ENCODE measurements around the gene HTR5A. TPM values are rescaled to one million over a fixed set of nuclear protein-coding genes. Genes with fewer than 3 reads are reported as not detected.
"Not testable (repeated sequence)": the region's sequence is repeated elsewhere in the genome, so short reads cannot be mapped to it uniquely, and the experiment has no call there.

HTR5A gene
- total RNA-seq, result not detected in 2 replicates

DNA sequence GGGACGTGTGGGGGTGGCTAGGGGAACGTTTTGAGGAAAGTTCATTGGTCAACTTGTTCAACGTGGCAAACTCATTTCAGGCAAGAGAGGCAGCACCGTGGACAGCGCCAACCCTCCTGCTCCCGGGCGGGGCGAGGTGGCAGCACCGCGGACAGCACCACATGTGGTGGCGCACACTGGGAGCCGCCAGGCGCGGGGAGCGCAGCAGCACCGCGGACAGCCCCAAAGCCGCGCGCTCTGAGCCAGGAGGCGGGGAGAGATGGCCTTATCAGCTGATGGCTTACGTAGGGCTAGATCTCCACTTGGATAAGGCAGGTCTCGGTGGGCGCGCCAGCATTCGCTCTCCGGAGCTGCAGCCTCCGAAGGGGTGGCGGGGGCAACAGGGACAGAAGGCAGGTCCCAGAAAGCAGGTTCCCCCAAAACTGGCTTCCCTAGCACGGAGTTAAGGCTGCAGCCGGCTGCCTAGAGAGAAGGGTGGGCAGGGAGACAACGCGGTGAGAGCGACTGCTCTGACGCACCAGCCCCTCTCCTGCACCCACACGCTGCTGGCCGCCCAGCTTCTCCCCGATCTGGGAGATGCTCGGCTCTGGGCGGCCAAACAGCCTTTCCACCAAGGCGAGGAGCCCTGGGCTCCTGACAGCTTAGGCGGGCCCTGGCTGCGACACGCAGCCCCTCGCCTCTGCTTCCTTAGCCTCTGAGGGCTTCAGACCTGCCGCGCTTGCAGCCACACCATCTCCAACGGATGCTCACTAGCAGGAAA lies at the start of gene HTR5A:
TSS of gene HTR5A (plus strand) at position 333 of the 760 bp plus-strand sequence. CDS start 576 bp downstream, outside the sequence.
- DNase-seq, result peak; percentile 93

DNA sequence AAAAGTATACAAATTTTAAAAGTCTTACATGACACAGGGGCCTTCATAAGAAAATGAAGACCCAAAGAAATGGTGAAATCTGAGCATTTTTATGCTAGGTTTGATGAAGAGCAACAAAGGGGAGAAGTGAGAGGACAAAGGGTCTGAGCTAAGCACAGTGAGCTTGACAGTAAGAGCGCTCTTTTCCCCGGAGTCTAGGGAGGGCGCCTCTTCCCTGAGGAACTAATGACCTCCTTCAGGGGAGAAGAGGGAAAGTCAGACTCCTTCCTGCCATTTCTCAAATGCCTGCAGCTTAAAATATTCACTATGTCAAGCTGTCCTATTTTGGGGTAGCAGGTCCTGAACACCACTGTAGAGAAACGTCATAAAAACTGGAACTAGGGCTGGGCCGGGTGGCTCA lies 49.1 kb upstream of the HTR5A start:
- DNase-seq, result no peak

DNA sequence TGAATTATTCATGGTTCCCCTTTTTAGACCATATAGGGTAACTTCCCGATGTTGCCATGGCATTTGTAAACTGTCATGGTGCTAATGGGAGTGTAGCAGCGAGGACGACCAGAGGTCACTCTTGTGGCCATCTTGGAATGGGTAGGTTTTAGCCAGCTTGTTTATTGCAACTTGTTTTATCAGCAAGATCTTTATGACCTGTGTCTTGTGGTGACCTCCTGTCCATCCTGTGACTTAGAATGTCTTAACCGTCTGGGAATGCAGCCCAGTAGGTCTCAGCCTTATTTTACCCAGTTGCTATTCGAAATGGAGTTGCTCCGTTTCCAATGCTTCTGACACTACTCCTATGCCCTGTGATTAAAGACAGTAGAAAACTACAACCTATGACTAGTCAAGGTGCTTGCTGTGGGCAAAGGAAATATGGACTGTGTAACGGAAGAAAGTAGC lies 48.4 kb upstream of the HTR5A start:
- no peak for DNase-seq

DNA sequence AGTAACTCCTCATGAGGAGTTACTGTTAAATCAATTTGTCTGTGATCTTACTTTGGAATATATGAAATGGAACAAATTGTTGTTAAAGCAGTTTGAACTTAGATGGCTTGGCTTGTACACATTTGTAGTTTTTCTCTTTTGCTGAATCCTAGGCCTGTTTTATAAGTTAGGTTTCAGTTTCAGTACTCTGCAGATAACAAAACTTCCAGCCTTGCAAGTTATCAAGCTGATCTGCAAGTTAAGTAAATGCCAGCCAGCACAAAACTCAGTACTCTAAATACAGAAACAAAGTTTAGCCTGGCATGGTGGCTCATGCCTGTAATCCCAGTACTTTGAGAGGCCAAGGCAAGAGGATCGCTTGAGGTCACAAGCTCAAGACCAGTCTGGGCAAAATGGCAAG lies 42.2 kb upstream of the HTR5A start:
- no peak for DNase-seq

DNA sequence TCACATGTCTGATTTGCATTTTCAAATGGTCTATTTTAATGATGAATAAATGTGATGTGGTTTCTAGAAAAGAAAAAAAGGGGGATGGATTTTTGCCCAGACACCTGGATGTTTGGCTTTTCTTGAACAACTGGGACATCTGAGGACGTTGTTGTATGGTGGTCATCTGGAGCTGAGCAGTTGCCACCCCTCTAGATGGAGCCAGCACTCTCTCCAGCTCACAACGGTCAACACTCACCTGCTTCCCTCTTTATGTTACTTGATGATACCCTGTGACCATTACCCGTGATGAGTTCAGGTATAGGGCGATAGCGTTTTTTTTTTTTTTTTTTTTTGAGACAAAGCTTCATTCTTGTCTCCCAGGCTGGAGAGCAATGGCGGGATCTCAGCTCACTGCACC lies 37.1 kb upstream of the HTR5A start:
- no peak for DNase-seq

DNA sequence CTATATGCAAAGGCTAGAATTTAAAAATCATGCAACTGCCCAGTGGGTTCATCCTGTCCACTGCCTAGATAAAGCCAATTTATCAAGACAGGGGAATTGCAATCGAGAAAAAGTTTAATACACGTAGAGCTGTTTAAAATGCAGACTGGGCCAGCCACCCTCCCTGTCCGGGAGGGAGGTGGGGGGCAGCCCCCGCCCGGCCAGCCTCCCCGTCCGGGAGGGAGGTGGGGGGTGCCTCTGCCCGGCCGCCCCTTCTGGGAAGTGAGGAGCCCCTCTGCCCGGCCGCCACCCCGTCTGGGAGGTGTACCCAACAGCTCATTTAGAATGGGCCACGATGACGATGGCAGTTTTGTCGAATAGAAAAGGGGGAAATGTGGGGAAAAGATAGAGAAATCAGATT lies 35.6 kb upstream of the HTR5A start:
- not testable (repeated sequence) for DNase-seq

DNA sequence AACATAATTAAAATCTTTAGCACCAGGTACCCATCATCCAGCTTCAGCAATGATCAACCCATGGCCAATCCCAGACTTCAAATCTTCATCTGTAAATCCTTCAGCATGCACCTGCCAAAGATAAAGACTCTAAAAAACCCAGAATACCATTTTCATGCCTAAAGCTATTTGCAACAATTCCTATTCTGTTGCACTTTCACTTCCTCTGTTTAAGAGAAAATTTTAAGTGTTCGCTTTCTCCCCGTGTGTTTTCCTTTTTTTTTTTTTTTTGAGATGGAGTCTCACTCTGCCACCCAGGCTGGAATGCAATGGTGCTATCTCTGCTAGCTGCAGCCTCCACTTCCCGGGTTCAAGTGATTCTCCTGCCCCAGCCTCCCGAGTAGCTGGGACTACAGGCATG lies 31.8 kb upstream of the HTR5A start:
- no peak for DNase-seq

DNA sequence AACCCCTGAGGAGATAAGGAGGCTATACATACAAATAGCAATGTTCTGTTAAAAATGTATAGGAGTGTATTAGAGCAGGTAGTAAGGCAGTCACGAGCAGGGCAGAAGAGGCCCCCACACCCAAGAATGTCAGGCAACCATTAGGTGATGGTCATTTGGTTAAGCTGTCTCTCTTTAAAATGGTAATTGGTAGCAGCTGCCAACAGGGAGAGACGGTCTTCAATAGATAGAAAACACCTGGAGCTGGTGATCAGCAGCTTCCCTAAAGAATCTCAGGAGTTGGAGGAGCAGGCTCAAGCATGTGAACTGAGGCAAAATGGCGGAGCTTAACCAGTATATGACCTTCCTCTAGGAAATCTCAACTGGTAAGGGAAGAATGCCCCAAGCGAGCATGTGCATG lies 26.4 kb upstream of the HTR5A start:
- DNase-seq, result no peak

DNA sequence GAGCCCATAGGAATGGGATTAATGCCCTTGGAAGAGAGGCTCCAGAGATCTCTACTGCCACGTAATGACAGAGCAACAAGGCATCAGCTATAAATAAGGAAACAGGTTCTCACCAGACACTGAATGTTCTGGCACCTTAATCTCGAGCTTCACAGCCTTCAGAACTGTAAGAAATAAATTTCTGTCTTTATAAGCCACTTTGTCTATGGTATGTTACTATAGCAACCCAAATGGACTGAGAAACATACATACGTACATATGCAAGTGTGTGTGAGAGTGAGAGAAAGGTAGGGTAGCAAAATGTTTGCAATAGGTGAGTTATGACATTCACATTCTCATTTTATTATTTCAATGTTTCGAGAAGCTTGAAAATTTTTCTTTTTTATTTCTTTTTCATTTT lies 22.1 kb upstream of the HTR5A start:
- no peak for DNase-seq

DNA sequence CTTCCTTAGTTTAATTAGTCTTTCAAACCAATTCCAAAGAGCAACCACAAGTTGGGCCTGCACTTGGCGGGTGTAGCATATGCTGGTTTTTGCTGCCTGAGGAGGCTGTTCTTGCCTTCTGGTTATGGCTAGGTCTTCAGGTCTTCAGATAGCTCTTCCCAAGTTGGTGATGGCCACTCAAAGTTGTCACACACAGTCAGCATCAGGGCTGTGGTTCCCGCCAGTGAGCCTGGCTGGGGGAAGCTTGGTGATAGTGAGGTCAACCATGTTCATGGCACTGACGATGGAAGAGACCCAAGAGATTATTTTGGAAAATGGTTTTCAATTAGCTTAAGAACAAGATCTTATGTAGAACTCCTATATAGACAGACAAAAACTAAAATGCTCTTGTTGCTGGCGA lies 18.8 kb upstream of the HTR5A start:
- DNase-seq, result no peak

DNA sequence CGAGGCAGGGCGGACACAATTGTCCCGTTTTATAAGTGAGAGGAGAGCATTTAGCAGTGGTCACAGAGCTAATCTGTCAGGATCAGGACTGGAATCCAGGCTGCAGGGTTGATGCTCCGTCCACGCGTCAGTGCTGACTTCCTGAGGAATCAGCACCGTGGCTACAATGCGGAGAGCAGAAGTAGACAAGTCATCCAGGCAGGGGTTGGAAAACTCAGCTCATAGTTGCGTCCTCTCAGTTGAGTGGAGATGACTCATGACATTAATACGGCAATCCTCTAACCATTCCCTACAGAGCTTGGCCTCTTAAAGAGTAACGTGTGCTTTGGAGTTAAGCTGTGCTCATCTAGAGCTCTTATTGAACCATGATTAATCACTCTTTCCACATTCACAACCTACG lies 17.1 kb upstream of the HTR5A start:
- DNase-seq, result no peak

DNA sequence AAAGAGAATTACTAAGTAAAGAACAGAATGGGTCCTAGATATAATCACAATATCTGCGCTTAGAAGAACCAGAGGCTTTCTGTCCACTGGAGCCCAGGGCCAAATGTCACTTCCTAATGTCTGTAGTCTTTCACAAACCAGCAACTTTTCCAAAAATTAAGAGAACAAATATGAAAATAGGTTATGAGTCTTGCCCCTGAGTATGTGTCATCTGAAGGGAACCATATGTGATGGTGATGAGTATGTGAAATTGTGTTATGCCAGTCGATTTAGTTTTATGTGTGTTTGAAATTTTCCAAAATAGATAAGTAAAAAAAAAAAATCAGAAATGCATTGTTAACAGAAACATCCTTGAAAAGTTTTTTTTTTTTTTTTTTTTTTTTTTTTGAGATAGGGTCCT lies 15.4 kb upstream of the HTR5A start:
- DNase-seq, result no peak

DNA sequence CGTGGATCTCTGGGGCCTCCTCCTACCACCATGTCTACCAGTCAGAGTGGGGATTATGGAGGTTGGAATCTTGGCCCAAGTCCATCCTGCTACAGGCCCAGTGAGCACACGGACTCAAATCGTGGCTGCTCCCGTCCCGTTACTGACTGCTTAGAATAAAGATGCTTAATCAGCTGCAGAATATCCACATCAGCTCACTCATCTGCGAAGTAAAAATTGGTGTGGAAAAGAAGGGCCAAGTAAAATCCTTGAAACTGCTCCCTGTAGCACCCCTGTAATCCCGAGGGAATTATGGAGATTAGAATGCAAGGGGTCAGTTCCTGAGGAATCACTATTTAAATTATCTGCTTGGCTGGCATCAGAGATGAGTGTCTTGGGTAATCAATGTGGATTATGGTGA lies 13.0 kb upstream of the HTR5A start:
- DNase-seq, result no peak

DNA sequence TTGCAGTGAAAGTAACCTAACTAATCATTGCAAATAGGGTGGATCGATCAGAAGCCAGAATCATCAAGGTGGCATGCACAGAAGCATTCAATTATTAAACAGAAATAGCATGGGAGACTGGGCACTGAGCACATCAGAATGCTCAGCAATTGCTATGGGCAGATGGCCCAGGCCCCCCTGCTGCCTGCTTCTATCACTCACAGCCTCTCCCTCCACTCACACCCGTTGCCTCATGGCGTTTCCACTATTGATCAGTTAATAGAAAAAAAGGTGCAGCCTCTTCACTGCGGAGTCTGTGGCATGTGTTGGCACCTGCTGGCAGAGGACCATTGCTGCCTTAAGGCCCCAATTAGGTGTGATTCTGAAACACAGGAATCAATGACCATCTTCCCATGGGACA lies 11.2 kb upstream of the HTR5A start:
- no peak for DNase-seq

DNA sequence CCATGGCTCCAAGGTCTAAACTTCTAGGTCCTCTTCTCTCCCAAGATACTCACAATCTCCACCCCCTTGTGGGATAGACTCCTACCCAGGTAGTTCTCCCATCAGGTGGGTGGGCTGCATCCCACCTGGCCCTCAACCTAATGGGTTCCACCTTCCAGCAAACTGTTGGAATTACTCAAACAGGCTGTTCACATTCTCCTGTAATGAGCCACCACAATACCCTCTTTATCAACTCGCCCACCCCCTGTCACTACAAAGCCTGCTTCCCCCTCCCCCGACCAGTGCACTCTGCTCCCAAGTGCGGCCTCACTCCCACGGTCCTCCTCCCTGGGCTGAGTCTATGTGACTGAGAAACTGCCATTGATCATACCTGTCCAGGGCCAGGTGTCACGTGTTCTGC lies 10.4 kb upstream of the HTR5A start:
- no peak for DNase-seq

DNA sequence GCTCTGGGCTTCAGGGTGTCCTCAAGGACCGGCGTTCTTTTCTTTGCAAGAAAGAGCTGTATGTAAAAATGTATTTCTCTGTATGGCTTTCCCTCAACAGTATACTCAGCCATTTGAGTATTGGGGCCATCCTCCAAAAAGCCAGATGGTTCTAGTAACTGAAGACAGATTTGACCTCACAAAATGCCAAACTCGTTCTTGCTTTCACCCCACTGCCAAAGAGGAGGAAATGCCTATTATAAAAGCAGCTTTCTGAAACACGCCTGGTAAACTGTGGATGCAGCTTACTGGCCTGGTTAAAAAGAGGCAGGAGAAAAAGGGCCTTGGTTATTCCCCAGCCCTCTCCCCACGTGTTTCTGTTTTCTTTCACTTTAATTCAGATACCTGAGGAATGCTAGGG lies 7.7 kb upstream of the HTR5A start:
- no peak for DNase-seq

DNA sequence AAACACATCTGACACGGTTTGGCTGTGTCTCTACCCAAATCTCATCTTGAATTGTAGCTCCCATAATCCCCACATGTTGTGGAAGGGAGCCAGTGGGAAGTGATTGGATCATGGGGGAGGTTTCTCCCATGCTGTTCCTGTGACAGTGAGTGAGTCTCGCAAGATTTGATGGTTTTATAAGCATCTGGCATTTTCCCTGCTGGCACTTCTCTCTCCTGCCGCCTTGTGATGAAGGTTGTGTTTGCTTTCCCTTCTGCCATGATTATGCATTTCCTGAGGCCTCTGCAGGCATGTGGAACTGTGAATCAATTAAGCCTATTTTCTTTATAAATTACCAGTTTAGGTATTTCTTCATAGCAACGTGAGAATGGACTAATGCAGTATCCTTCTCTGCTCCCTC lies 5.9 kb upstream of the HTR5A start:
- no peak for DNase-seq

DNA sequence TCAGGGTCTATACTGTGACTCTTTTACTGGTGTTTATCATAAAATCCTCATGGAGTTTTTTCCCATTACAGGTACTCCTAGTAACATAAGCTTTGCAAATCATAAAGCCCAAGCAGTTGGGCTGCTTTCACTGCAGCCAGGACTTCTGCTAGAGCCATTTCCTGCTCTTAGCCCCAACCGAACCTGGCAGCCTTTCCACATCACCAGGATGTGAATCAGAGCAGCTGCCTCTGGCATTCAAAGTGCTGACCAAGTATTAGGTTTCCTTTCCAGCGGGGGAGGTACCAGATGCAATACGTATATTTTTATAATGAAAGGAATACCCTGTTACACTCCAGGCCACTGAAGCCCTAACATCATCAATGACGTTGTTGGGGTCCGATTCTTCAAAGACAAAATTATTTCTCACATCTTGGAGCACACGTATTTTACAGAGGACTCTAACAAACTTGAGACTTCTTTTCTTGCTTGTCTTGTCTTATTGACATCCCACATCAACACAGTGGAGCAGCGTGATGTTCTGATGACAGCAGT lies 3.6 kb upstream of the HTR5A start:
- peak; percentile 79 for DNase-seq

DNA sequence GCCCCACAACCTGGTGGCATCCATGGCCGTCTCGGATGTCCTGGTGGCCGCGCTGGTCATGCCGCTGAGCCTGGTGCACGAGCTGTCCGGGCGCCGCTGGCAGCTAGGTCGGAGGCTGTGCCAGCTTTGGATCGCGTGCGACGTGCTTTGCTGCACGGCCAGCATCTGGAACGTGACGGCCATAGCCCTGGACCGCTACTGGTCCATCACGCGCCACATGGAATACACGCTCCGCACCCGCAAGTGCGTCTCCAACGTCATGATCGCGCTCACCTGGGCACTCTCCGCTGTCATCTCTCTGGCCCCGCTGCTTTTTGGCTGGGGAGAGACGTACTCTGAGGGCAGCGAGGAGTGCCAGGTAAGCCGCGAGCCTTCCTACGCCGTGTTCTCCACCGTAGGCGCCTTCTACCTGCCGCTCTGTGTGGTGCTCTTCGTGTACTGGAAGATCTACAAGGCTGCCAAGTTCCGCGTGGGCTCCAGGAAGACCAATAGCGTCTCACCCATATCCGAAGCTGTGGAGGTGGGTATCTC lies 1.1 kb downstream of the HTR5A start:
- no peak for DNase-seq

DNA sequence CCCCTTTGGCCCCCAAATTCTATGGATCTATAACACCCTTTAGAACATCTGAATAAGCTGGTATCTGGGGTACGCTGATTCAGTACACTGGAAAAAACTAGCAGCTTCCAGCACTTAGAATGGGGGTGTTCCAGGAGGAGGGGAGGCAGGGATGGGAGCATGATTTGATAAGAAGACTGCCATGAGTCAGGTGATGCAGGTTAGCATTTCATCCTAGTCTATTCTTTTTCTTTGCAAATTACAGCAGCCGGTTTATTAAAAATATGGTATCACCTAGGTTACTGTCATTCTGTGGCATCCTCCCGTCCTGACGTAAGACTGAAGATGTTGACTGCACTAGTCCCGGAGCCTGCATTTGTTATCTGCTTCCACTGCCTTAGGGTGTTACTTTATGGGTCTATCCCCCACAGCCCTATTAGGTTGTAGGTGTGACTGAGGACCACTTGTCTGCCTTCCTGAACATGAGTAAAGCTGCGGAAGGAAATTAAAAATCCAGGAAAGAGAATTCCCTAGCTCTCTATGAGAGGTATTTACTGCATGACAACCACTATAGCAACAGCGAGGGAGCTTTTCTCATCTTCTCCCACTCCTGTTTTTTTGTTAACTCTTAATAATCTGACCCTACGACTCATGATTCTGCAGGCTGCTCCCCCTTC lies 1.9 kb downstream of the HTR5A start:
- DNase-seq, result no peak

DNA sequence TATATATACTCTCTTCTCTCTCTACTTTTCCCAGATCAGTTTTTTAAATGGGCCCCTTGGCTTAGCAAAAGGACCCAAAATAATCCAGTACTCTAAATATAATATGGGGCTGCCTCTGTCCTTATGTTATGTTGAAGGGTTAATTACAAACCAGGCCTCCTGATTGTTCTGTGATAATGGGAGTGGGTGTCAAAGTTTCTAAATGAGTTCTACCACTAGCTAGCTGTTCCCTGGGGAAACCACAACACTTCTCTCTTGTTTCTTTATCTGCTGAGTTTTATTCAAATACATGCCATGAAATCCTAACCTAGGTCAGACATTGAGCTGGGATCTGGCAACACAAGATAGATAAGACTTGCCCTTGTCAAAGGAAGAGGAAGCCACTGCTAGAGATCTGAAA lies 3.8 kb downstream of the HTR5A start:
- no peak for DNase-seq

DNA sequence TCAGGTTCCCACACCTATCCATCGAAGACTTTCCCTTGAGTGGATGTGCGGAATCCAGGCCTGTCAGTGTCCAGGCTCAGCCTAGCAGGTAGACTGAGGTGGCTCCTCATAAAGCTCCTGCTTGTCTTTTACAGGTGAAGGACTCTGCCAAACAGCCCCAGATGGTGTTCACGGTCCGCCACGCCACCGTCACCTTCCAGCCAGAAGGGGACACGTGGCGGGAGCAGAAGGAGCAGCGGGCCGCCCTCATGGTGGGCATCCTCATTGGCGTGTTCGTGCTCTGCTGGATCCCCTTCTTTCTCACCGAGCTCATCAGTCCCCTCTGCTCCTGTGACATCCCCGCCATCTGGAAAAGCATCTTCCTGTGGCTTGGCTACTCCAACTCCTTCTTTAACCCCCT lies 13.9 kb downstream of the HTR5A start:
- DNase-seq, result no peak

DNA sequence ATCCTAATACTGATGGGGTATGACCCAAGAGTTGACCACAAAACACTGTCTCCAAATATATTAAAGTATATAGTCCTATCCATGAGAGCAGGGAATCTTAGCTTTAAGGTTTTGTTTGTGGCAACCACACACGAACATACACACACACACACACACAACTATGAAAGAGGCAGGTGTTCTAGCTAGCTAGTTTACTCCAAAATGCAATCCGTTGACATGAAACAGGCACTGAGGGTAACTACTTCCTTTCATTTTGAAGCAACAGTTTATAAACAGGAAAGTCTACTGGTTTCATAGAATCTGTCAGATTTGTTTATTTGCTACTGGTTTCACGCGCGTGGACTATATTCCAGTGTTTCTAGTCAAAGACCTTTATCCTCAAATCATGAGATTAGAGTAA lies 14.8 kb downstream of the HTR5A start:
- DNase-seq, result no peak

DNA sequence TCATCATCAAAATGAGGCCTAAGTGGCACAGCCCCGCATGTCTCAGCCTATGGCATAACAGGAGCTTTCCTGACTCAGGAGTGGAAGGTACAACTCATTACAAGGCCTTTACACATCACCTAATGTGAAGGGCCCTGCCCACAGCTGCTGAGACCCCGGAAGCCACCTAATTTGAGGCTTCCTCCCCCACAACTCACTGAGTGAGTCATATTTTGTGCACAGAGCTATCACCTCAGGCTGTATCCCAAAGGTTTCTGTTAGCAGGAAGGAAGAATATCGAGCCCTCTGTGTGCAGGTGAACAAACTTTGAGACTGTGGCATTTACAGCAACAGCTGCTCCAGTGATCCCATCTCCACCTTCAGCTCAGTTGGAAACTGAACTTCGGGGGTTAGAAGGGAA lies 20.6 kb downstream of the HTR5A start:
- DNase-seq, result no peak

Data from dermis blood vessel endothelial cell (primary cell).